Activated effector memory CD4-positive, alpha-beta T cell treated with anti-CD3 and anti-CD28 coated beads, Interleukin-2, amount 50 U/mL, for 16 hours (primary cell): Measurements from ENCODE around the gene PLA2G12A.
A peak's percentile ranks its signal among the peaks of the same experiment; 100 is the strongest.
"Not testable (repeated sequence)": the region's sequence is repeated elsewhere in the genome, so short reads cannot be mapped to it uniquely, and the experiment has no call there.

Source experiments
- DNase-seq: peaks from one replicate; pipeline ENCODE4 v3.0.0-alpha.2; 2020

PLA2G12A gene

DNA sequence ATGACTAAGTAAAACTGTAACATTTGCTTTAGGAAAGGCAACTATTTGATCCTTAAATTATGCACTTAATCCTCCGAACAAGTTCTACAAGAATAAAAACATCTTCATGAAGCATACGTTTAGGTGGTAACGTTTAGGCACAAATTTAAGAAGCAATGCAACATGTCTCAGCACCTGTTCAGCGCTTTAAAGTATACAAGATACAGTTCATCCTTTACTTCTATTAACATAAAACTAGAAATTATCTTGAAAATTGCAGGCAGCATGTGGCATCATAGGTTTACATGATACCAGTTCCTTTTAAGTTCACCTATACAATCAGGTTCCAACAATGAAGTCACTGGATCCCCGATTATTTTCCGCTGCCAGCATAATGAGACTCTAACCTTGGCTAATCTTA, 1.5 kb downstream of the PLA2G12A start:
- no peak for DNase-seq

- DNase-seq, result no peak
These were observed 6.8 kb downstream of the PLA2G12A start for GRCh38 chr4:109723110-109723509.

DNA sequence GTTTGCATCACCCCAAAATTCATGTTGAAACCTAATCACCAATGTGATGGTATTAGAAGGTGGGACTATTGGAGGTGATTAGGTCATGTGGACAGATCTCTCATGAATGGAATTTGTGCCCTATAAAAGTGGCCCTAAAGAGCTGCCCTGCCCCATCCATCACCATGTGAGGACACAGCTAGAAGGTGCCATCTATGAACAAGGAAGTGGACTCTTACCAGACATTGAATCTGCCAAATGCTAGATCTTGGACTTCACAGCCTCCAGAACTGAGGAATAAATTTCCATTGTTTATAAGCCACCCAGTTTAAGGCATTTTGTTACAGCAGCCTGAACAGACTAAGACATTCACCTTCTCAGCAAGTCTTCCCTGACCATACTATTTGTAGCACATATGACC, 7.5 kb downstream of the PLA2G12A start:
- no peak for DNase-seq

DNA sequence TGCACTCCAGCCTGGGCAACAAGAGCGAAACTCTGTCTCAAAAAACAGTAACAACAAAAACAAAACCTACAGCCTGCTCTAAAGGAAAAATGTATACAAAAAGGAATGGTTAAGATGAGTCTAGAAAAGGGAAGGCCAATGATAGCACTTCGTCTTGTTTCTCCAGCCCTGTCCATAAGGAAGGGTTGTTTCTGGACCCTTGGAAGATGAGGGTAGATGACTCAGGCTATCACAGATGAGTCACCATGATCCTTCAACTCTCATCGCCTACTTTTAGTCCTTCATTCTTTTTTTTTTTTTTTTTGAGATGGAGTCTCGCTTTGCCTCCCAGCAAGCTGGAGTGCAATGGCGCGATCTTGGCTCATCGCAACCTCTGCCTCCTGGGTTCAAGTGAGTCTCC, 8.8 kb downstream of the PLA2G12A start:
- DNase-seq, result no peak

DNA sequence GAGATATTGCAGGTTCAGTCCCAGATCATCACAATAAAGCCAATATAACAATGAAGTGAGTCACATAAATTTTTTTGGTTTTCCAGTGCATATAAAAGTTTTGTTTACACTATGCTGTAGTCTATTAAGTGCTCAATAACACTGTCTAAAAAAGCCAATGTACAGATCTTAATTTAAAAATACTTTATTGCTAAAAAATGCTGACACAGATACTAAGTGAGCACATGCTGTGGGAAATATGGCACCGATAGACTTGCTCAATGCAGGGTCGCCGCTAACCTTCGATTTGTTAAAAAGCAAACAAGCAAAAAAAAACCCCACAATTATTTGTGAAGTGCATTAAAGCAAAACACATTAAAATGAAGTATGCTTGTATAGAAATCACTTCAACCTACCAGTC, 10.3 kb downstream of the PLA2G12A start:
- DNase-seq, result no peak

DNA sequence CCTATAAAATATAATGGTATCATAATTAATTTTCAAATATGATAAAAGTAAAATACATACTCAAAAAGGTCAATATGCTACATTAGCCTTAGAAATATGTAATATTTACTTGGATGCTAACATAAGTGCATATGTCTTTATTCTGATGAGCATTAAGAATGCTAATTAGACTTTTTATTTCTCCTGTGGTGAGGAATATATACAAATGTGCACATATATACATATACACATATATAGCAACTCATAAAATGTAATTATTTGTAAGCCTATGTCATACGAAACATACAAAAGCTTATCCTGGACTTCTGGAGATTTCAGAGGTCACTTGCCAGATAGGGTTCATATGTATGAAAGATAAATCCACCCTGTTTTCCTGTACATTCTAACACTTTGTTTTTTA, 11.1 kb downstream of the PLA2G12A start:
- DNase-seq, result no peak

GRCh38 chr4:109713500-109713899, 16.4 kb downstream of the PLA2G12A start:
- no peak for DNase-seq

GRCh38 chr4:109708990-109709389, 20.9 kb downstream of the PLA2G12A start:
- DNase-seq, result no peak

DNA sequence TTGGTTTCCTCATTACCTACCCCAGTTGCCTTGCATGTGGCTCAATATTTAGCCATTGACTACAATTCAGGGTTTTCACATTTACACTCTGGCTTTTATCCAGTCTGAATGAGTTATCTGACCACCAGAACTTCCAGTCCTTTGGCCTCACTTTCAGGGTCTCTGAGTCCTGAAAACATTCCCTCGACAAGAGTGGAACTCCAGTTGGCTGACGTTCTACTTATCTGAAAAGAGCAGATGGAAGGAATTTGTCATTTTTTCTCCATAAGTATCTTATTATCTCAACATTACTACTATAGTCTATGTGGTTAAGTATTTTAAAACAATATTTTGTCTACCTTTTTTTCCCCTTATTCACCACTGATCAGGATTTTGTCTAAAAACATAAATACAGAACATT, 21.4 kb downstream of the PLA2G12A start:
- DNase-seq, result no peak

GRCh38 chr4:109703664-109704361, 26.1 kb downstream of the PLA2G12A start:
- DNase-seq, result no peak

DNA sequence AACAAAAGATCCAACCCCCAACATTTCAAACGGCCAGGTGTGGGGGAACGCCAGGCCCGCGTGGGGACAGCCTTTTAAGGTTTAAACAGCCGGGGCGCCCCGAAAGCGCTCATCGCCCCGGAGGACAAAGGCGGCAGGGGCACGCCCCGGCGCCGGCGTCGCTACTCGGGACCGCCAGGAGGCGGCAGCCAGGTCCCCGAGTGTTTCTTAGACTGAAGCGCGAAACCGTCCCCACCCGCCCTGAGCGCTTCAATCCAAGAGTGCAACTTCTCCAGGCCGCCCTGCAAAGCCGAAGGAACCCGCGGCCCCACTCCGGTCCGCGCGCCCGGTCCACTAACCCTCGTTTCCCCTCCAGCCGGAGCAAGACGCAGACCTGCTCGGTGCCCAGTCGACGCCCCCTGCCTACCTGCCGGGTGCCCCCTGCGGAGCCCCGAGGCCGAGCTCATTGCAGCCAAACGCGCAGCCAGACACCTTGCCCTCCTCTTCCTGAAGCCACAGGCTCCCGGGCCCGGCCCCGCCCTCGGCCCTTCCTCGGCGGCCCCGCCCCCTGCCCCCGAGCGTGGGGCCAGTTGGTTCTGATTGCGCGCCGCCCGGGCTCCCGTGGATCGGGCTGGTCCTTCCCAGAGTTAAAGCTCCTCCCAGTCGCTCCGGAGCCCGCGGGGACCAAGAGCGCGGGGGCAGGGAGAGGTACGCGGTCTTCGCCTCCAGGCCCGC, 26.8 kb downstream of the PLA2G12A start, which contains the start of gene CASP6:
Gene CASP6 (minus strand): TSS at position 496 of the 714 bp plus-strand sequence. CDS start 50 bp downstream, at position 446.
- peak; percentile 90 for DNase-seq

DNA sequence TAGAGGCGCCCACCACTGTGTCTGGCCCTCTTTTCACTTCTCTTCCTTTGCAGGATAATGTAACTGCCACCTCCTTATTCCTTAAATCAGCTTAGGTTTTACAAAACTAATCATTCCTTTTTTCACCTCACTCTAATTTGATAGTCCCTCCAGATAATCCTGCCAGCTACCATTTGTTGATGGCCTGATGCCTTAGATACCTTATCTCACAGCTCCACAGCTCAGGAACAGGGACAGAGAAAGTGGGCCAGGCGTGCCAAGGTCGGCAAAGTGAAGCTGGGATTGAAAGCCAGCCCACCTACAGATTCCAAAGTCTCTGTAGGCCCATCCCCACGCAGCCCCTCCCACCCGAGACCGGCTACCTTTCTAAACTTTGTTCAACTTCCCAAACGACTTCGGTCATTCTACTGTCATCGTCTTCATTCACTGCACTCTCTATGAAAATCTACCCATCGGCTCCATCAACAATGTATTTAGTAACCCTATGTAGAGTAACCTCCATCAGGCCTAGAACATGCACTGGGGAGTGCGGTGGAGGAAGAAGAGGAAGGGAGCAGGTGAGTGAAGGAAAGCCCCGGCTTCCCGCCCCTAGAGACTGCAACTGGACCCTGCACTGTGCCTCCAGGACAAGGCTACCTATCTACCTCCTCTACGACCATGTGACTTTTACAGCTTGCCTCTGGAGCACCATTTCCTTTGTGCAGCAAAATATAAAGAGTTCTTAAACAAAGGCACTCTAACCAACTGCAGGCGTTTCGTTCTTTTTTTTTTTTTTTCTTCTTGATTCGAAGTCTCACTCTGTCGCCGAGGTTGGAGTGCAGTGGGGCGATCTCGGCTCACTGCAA, 28.1 kb downstream of the PLA2G12A start:
- DNase-seq, result no peak

DNA sequence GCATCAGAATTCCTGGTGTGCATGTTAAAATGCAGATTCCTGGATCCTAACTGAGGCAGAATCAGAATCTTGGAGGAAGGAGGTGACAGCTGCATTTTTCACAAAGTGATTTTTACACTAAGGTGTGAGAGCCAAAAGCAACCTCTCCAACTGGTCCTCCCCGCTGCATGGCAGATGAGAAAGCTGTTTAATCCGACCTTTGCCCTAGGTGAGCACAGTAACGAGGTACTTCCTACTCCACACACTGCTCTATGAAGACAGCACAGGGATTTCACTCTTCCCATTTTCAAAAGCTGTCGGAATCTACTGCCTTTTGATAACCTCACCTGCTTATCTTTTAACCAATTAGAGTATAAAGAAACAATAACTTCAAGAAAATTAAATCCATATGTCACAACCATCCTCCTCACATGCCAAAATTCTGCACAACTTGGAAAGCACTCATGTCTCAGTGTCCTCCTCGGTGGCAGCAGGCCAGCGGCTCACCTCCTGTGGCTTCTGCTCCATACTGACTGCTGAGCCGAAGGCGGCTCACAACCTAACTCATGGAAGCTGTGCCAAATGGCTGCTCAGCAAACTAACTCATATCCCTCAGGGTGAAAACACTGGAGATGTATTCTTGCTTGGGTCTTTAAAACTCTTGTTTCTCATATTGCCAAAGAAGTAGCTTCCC, 30.2 kb downstream of the PLA2G12A start:
- no peak for DNase-seq

- DNase-seq, result no peak
These were observed 31.2 kb downstream of the PLA2G12A start for GRCh38 chr4:109698656-109699055.

GRCh38 chr4:109691411-109691920, 38.4 kb downstream of the PLA2G12A start:
- no peak for DNase-seq

GRCh38 chr4:109690690-109691410, 39.0 kb downstream of the PLA2G12A start:
- DNase-seq, result no peak

DNA sequence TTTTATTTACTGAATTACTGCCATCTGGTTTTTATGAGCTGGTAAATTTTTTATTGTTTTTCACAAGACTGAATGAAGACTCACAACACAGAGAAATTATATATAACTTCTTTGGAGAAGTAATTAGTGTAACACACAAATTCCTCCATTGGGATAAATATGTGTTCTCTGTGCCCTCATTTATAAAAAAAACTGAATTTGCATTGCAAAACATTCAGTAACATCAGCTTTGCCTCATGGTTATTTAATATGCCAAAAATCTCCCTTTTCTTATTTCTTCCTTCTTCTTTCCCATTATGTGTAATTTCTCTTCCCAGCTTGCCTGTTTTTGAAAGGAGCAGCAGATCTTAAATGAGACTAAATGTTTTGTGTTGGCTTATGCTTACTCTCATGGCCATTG, 45.1 kb downstream of the PLA2G12A start:
- DNase-seq, result no peak

GRCh38 chr4:109683621-109684253, 46.1 kb downstream of the PLA2G12A start:
- no peak for DNase-seq

DNA sequence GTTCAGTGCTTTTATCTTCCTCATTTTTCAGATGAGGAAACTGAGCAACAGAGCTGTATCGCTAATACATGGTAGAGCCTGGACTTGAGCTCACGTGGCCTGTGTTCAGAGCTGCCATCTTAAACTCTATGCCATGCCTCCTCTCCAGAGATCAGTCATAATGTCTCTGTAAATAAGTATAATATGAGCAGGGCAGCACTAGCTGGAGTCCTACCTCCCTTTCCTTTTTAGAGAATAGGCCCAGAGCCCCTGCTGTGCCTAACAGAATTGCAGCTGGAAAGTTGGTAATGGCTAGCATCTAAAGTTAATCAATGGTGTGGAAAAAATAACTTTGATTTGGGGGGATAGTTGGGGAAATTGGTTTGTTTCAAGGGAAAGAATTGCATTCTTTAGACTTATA, 47.0 kb downstream of the PLA2G12A start:
- no peak for DNase-seq

GRCh38 chr4:109678925-109679324, 50.9 kb downstream of the PLA2G12A start:
- DNase-seq, result not testable (repeated sequence)

GRCh38 chr4:109678472-109678871, 51.4 kb downstream of the PLA2G12A start:
- DNase-seq, result not testable (repeated sequence)

DNA sequence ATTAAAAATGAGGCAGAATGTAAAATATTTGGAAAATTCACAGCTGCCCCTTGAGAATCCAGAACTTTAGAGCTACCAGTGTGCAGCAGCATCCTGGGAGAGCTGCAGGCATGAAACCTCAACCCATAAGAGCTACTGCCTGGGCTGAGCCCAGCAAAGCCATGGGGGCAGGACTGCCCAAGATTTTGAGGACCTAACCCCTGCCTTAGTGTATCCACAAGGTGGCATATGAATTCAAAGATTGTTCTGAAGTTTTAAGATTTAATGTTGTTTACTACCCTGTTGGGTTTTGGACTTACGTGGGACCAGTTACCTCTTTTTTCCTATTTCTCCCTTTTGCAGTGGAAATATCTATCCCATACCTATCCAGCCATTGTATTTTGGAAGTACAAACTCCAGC, 53.0 kb downstream of the PLA2G12A start:
- DNase-seq, result no peak
